Neural cell (in vitro differentiated cells): ENCODE results near the gene NUDT19. TPM values are rescaled to one million over a fixed set of nuclear protein-coding genes. Genes with fewer than 3 reads are reported as not detected.

ENCODE experiments used
- H2AFZ ChIP-seq: fragments of 200-600, 300-800 bp; sonication (generic), shearing (Covaris generic); 2 replicates; pipeline ENCODE4 v1.6.0; 2014; ENCODE audit warnings: low read depth, mild to moderate bottlenecking, antibody characterized with exemption, low read length, moderate library complexity
- H3F3A ChIP-seq: fragments of 200-600 bp; shearing (Covaris generic); 2 replicates; pipeline ENCODE4 v1.6.1; 2016; ENCODE audit warnings: mild to moderate bottlenecking, moderate library complexity, mixed read lengths, antibody characterized with exemption, low read length; ENCODE audit not compliant: insufficient read depth, poor library complexity, severe bottlenecking
- H3K27ac ChIP-seq: fragments of 200-600, 300-800 bp; sonication (generic), shearing (Covaris generic); 2 replicates; pipeline ENCODE4 v1.5.1; 2014; ENCODE audit warnings: mild to moderate bottlenecking, low read length, moderate library complexity
- H3K27me3 ChIP-seq: fragments of 300-800, 200-600 bp; sonication (generic), shearing (Covaris generic); 2 replicates; pipeline ENCODE4 v1.6.0; 2014; ENCODE audit warnings: mild to moderate bottlenecking, low read depth, low read length, moderate library complexity; ENCODE audit not compliant: insufficient read depth
- H3K36me3 ChIP-seq: fragments of 300-800, 200-600 bp; sonication (generic), shearing (Covaris generic); 2 replicates; pipeline ENCODE4 v1.5.1; 2014; ENCODE audit warnings: mild to moderate bottlenecking, antibody characterized with exemption, low read length, moderate library complexity; ENCODE audit not compliant: insufficient read depth
- H3K4me2 ChIP-seq: fragments of 300-800, 200-600 bp; sonication (generic), shearing (Covaris generic); 2 replicates; pipeline ENCODE4 v1.6.0; 2014; ENCODE audit warnings: mild to moderate bottlenecking, low read length
- H3K4me3 ChIP-seq: fragments of 300-800, 200-600 bp; sonication (generic), shearing (Covaris generic); 2 replicates; pipeline ENCODE4 v1.5.1; 2014; ENCODE audit warnings: mild to moderate bottlenecking, low read length, moderate library complexity
- H3K79me2 ChIP-seq: fragments of 200-600 bp; shearing (Covaris generic); replicated peaks from 2 replicates; pipeline ENCODE4 v1.6.0; 2014; ENCODE audit warnings: mild to moderate bottlenecking, low read length, moderate library complexity; ENCODE audit not compliant: insufficient read depth
- H3K9ac ChIP-seq: fragments of 300-800, 200-600 bp; sonication (generic), shearing (Covaris generic); 2 replicates; pipeline ENCODE4 v1.6.1; 2016; ENCODE audit warnings: mild to moderate bottlenecking, low read length, mixed read lengths
- H3K9me2 ChIP-seq: fragments of 200-600 bp; shearing (Covaris generic); 2 replicates; pipeline ENCODE4 v1.6.1; 2016; ENCODE audit warnings: mild to moderate bottlenecking, low read length, mixed read lengths; ENCODE audit not compliant: insufficient read depth
- H3K9me3 ChIP-seq: fragments of 200-600, 300-800 bp; sonication (generic), shearing (Covaris generic); 2 replicates; pipeline ENCODE4 v1.6.1; 2016; ENCODE audit warnings: mild to moderate bottlenecking, mixed run types, low read length, moderate library complexity, mixed read lengths
- H4K20me1 ChIP-seq: fragments of 200-600 bp; shearing (Covaris generic); 2 replicates; pipeline ENCODE4 v1.6.1; 2016; ENCODE audit warnings: mild to moderate bottlenecking, mixed run types; ENCODE audit not compliant: insufficient read depth
- CTCF ChIP-seq: fragments of 450-650 bp; IDR thresholded peaks from 2 replicates; pipeline ENCODE4 v1.5.1; 2014; ENCODE audit warnings: antibody characterized with exemption, mild to moderate bottlenecking, moderate library complexity; ENCODE audit not compliant: poor library complexity, severe bottlenecking
- EP300 ChIP-seq: fragments of 450-650 bp; conservative IDR thresholded peaks from 2 replicates; pipeline ENCODE4 v1.6.1; 2014; ENCODE audit warnings: antibody characterized with exemption, mild to moderate bottlenecking, moderate library complexity; ENCODE audit not compliant: poor library complexity, severe bottlenecking
- EZH2 ChIP-seq: fragments of 200-600, 300-800 bp; shearing (Covaris generic), sonication (generic); IDR thresholded peaks from 2 replicates; pipeline ENCODE4 v1.6.1; 2014; ENCODE audit warnings: antibody characterized with exemption, low read length, borderline replicate concordance, mild to moderate bottlenecking; ENCODE audit not compliant: insufficient read depth, poor library complexity, severe bottlenecking
- MXI1 ChIP-seq: fragments of 450-650 bp; conservative IDR thresholded peaks from 2 replicates; pipeline ENCODE4 v1.6.1; 2014; ENCODE audit warnings: antibody characterized with exemption, mild to moderate bottlenecking; ENCODE audit not compliant: poor library complexity, severe bottlenecking
- POLR2AphosphoS5 ChIP-seq: IDR thresholded peaks from 2 replicates; pipeline ENCODE4 v1.6.1; 2012
- RAD21 ChIP-seq: fragments of 450-650 bp; conservative IDR thresholded peaks from 2 replicates; pipeline ENCODE4 v1.6.1; 2014; ENCODE audit warnings: antibody characterized with exemption, mild to moderate bottlenecking, moderate library complexity
- SMC3 ChIP-seq: fragments of 450-650 bp; conservative IDR thresholded peaks from 2 replicates; pipeline ENCODE4 v1.6.1; 2014; ENCODE audit warnings: antibody characterized with exemption, mild to moderate bottlenecking, moderate library complexity; ENCODE audit not compliant: poor library complexity
- TAF1 ChIP-seq: IDR thresholded peaks from 2 replicates; pipeline ENCODE4 v1.6.1; 2012; ENCODE audit warnings: low read depth
- polyA plus RNA-seq: library from polyadenylated mRNA; depleted of rRNA; stranded (reverse); fragments of >200 nt; gene quantifications from 2 replicates; pipeline ENCODE4 v1.2.3, GENCODE V29; 2014
- TF ChIP-seq, protein P1 (sequence below): IDR thresholded peaks from 2 replicates; pipeline ENCODE4 v1.6.1; 2012; ENCODE audit warnings: borderline replicate concordance

NUDT19 gene
- polyA plus RNA-seq, 1 donor from 2014 or later = 1.2 TPM

- Histone ChIP-seq H3K9me2 (no peaks in the 10 kb centered on the region), H3K27me3 (no peaks in the 10 kb centered on the region), H3F3A (no peaks in the 10 kb centered on the region), H3K36me3 (no peaks in the 10 kb centered on the region), H3K9ac (no peak overlapping the region), H2AFZ (no peak overlapping the region), H3K79me2 (peaks cover 21% of the 10 kb centered on the region), H3K4me2 (no peak overlapping the region), H3K9me3 (no peaks in the 10 kb centered on the region), H3K4me3 (no peak overlapping the region), H3K27ac (no peak overlapping the region), H4K20me1 (no peaks in the 10 kb centered on the region)
- TF ChIP-seq POLR2AphosphoS5 (no peak), SMC3 (no peak), EZH2 (no peak), CTCF (no peak), RAD21 (no peak), MXI1 (no peak), EP300 (no peak), TAF1 (no peak)
- TF ChIP-seq, protein P1, sequence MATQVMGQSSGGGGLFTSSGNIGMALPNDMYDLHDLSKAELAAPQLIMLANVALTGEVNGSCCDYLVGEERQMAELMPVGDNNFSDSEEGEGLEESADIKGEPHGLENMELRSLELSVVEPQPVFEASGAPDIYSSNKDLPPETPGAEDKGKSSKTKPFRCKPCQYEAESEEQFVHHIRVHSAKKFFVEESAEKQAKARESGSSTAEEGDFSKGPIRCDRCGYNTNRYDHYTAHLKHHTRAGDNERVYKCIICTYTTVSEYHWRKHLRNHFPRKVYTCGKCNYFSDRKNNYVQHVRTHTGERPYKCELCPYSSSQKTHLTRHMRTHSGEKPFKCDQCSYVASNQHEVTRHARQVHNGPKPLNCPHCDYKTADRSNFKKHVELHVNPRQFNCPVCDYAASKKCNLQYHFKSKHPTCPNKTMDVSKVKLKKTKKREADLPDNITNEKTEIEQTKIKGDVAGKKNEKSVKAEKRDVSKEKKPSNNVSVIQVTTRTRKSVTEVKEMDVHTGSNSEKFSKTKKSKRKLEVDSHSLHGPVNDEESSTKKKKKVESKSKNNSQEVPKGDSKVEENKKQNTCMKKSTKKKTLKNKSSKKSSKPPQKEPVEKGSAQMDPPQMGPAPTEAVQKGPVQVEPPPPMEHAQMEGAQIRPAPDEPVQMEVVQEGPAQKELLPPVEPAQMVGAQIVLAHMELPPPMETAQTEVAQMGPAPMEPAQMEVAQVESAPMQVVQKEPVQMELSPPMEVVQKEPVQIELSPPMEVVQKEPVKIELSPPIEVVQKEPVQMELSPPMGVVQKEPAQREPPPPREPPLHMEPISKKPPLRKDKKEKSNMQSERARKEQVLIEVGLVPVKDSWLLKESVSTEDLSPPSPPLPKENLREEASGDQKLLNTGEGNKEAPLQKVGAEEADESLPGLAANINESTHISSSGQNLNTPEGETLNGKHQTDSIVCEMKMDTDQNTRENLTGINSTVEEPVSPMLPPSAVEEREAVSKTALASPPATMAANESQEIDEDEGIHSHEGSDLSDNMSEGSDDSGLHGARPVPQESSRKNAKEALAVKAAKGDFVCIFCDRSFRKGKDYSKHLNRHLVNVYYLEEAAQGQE = no peak
Measured at GRCh38 chr19:32669310-32669709, 22.3 kb upstream of the NUDT19 start.

DNA sequence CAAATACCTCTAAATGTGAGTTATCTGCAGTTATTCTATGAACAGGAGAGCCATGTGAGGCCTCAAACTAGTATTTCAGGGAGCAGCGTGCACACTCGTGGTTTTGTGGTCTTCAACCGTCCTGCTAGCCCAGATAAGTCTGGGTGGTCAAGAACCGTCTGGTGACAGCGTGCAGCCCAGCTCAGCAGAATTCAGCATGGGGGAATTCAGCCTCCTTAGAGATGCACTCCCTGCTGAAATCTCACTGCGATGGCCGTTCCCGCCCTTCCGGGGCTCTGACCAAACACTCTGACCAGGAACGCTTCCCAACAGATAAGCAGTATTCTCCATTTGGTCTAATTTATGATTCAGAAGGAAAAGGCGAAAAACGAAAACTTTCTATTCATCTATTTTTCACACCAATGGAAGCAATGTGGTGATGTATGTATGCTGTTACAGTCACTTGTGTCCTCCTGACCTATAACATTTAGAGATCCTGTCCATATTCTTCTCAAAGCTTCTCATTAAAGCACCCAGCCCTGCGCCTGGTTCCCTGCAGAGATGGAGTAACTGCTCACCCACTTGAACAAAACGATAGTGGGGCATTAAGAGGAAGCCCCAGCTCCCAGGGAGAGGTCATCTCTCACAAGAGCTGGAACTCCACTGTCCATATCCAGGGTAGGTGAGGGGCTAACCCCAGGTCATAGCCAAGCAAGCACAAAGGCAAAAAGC, 19.6 kb upstream of the NUDT19 start:
- no peak overlapping the region for H3K27ac ChIP-seq
- H3K9ac ChIP-seq = no peak overlapping the region
- no peak overlapping the region for H2AFZ ChIP-seq
- TF ChIP-seq EP300 = no peak
- H3F3A ChIP-seq = no peaks in the 10 kb centered on the region
- H4K20me1 ChIP-seq = no peaks in the 10 kb centered on the region
- H3K9me3 ChIP-seq = no peaks in the 10 kb centered on the region
- no peak overlapping the region for H3K4me2 ChIP-seq
- H3K4me3 ChIP-seq = no peak overlapping the region
- no peaks in the 10 kb centered on the region for H3K9me2 ChIP-seq
- H3K79me2 ChIP-seq = peaks cover 20% of the 10 kb centered on the region
- peaks cover 18% of the 10 kb centered on the region for H3K27me3 ChIP-seq
- H3K36me3 ChIP-seq = no peaks in the 10 kb centered on the region
